NOMO-1 (cell line): Measurements from ENCODE around the gene NEURL2.

Experiments used
- DNase-seq, 2 experiments: peaks; one replicate each; lab custom pipeline; 2025; ENCODE audit not compliant: unreplicated experiment in 2 of 2; lab: John Stamatoyannopoulos, UW

NEURL2 gene

GRCh38 chr20:45848421-45848820 lies 42.6 kb downstream of the NEURL2 start:
- no peak for DNase-seq

- DNase-seq: no peak
Observed at GRCh38 chr20:45845452-45845851, 45.6 kb downstream of the NEURL2 start.

GRCh38 chr20:45843506-45843905 lies 47.5 kb downstream of the NEURL2 start:
- DNase-seq: no peak

GRCh38 chr20:45842169-45842812 lies 48.7 kb downstream of the NEURL2 start:
- DNase-seq: peak; percentile 72 to 94

GRCh38 chr20:45841407-45842129 lies 49.4 kb downstream of the NEURL2 start:
- no peak for DNase-seq

DNA sequence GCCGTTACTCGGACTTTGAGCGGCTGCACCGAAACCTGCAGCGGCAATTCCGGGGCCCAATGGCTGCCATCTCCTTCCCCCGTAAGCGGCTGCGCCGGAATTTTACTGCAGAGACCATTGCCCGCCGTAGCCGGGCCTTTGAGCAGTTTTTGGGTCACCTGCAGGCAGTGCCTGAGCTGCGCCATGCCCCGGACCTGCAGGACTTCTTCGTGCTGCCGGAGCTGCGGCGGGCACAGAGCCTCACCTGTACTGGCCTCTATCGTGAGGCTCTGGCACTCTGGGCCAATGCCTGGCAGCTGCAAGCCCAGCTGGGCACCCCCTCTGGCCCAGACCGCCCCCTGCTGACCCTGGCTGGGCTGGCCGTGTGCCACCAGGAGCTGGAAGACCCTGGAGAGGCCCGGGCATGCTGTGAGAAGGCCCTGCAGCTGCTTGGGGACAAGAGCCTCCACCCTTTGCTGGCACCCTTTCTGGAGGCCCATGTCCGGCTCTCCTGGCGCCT lies 50.3 kb downstream of the NEURL2 start:
- no peak for DNase-seq
